ENCODE measurements around the gene CILP.
"Not testable (repeated sequence)": the region's sequence is repeated elsewhere in the genome, so short reads cannot be mapped to it uniquely, and the experiment has no call there.

The CILP gene

DNA sequence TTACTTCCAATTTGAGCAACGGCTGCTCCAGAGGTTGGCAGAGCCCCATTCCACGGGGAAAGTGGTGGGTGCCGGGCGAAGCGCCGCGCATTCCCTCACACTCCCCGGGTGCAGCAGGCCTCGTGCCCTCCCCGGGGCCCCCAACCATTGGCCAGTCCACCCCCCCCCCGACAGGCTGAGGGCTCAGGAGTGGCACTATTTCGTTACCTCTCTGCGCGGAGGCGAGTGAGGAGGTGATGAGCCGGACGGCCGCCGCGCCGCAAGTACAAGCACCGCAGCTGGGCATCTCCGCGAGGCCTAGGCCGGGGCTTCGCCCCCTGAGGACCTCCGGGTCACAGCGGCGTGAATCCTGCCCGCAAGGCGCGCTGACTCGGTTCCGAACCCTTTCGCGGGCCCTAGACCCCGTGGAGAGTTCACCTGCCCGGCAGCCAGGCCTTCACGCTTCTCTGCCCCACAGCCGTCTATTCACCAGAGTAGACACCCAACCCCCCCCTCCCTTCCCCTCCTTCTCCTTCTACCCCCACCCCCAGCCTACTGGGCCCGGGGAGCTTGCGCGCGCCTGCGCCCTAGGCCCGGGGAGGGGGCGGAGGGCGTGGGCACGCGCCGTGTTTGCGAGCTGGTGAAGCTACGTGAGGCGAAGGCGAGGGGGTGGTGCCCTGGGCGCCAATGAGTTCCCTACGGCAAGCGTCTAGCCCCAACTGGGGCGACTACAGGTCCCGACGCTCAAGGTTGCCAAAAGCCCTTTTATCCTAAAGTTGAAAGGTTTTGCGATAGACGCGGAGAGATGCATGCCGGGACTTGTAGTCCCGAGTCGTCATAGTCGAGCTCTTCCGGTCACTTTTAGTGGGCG is 26.2 kb downstream of the CILP start, which contains the start of gene CLPX:
TSS of gene CLPX (minus strand) at position 475 of the 850 bp plus-strand sequence. CDS start at position 286, 189 bp downstream.
- TF ChIP-seq POU2F2 (IDR thresholded peaks at IDR 0.05; ENCODE audit: low read depth, low read length), result peak; percentile 67; the same call in 1 of the 2 replicates
- peak; percentile 11; the same call in 1 of the 2 replicates for TF ChIP-seq TAF1 (IDR thresholded peaks at IDR 0.05; ENCODE audit: low read depth, low read length)
- no peak for TF ChIP-seq PAX5 (IDR thresholded peaks at IDR 0.05; ENCODE audit: insufficient read depth, low read length, severe bottlenecking)
- peak; percentile 88 for TF ChIP-seq POLR2AphosphoS5 (IDR thresholded peaks at IDR 0.05; ENCODE audit: low read depth, low read length)
- 0 out of 2 replicates have a peak, but pooled peaks have one; percentile 4 for TF ChIP-seq SPI1 (IDR thresholded peaks at IDR 0.05; ENCODE audit: low read depth, low read length)
- peak; percentile 83 for TF ChIP-seq POLR2A (IDR thresholded peaks at IDR 0.05; ENCODE audit: low read depth, low read length)
- FAIRE-seq, result peak; percentile 95
- peak; percentile 83 for DNase-seq (ENCODE audit: insufficient read length, low spot score)

GRCh38 chr15:65184305-65184867 is 26.9 kb downstream of the CILP start:
- DNase-seq (ENCODE audit: insufficient read length, low spot score), result peak; percentile 46
- FAIRE-seq, result no peak
- TF ChIP-seq POLR2AphosphoS5 (IDR thresholded peaks at IDR 0.05; ENCODE audit: low read depth, low read length) (peak; percentile 39; the same call in 1 of the 2 replicates), POLR2A (IDR thresholded peaks at IDR 0.05; ENCODE audit: low read depth, low read length) (no peak)

DNA sequence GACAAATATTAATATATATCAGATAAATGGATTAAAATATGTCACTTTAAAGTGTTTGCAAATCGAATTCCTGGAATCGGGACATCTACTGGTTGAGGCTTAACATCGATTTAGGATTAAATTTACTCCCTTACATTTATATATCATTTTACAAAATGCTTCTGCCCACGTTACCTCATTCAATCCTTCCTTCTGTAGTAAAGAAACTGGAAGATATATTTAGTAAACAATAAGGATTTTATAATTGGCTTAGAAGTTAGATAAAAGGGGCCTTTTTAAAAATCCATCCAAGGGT is 27.5 kb downstream of the CILP start:
- FAIRE-seq (no peak), DNase-seq (ENCODE audit: insufficient read length, low spot score) (no peak)
- TF ChIP-seq TAF1 (IDR thresholded peaks at IDR 0.05; ENCODE audit: low read depth, low read length) (no peak), POU2F2 (IDR thresholded peaks at IDR 0.05; ENCODE audit: low read depth, low read length) (no peak), POLR2A (IDR thresholded peaks at IDR 0.05; ENCODE audit: low read depth, low read length) (no peak), POLR2AphosphoS5 (IDR thresholded peaks at IDR 0.05; ENCODE audit: low read depth, low read length) (no peak), PAX5 (IDR thresholded peaks at IDR 0.05; ENCODE audit: insufficient read depth, low read length, severe bottlenecking) (no peak), SPI1 (IDR thresholded peaks at IDR 0.05; ENCODE audit: low read depth, low read length) (no peak)

GRCh38 chr15:65182538-65182937 is 28.7 kb downstream of the CILP start:
- TF ChIP-seq TAF1 (IDR thresholded peaks at IDR 0.05; ENCODE audit: low read depth, low read length) (no peak), PAX5 (IDR thresholded peaks at IDR 0.05; ENCODE audit: insufficient read depth, low read length, severe bottlenecking) (no peak), POLR2AphosphoS5 (IDR thresholded peaks at IDR 0.05; ENCODE audit: low read depth, low read length) (no peak), SPI1 (IDR thresholded peaks at IDR 0.05; ENCODE audit: low read depth, low read length) (peak; percentile 78)
- FAIRE-seq (no peak), DNase-seq (ENCODE audit: insufficient read length, low spot score) (no peak)

DNA sequence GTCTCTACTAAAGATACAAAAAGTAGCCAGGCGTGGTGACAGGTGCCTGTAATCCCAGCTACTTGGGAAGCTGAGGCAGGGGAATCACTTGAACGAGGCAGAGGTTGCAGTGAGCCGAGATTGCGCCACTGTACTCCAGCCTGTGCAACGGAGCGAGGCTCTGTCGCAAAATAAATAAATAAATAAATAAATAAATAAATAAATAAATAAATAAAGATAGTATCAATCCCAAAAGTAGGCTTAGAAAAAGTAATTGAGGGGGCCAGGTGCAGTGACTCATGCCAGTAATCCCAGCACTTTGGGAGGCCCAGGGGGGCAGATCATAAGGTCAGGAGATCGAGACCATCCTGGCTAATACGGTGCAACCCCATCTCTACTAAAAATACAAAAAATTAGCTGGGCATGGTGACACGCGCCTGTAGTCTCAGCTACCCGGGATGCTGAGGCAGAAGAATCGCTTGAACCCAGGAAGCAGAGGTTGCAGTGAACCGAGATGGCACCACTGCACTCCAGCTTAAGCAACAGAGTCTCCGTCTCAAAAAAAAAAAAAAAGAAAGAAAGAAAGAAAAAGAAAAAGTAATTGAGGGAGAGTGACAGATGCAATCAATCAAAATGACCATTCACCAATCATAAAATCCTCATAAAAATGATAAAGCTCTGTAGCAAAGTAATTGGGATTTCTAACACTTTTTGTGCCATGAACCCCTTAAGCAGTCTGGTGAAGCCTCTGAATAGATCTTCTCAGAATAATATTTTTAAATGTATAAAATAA is 29.5 kb downstream of the CILP start:
- FAIRE-seq; DNase-seq (ENCODE audit: insufficient read length, low spot score): not testable (repeated sequence)

- TF ChIP-seq TAF1 (IDR thresholded peaks at IDR 0.05; ENCODE audit: low read depth, low read length) (no peak), POLR2AphosphoS5 (IDR thresholded peaks at IDR 0.05; ENCODE audit: low read depth, low read length) (no peak), POLR2A (IDR thresholded peaks at IDR 0.05; ENCODE audit: low read depth, low read length) (no peak), PAX5 (IDR thresholded peaks at IDR 0.05; ENCODE audit: insufficient read depth, low read length, severe bottlenecking) (no peak), POU2F2 (IDR thresholded peaks at IDR 0.05; ENCODE audit: low read depth, low read length) (no peak), SPI1 (IDR thresholded peaks at IDR 0.05; ENCODE audit: low read depth, low read length) (no peak)
- FAIRE-seq, result no peak
Measured at GRCh38 chr15:65180167-65180566, 31.1 kb downstream of the CILP start.

DNA sequence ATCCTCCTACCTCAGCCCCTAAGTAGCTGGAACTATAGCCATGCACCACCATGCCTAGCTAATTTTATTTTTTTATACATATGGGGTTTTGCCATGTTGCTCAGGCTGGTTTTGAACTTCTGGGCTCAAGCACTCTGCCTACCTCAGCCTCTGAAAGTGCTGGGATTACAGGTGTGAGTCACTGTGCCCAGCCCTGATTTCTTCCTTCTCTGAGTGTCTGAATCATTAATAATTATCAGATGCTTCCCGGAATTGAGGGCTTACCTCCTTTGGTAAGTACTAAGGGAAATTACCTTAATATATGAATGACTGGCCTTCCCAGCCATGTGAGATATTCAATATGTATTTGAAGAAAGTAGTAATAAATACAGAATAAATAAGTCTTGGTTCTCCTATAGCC is 33.4 kb downstream of the CILP start:
- no peak for TF ChIP-seq POU2F2 (IDR thresholded peaks at IDR 0.05; ENCODE audit: low read depth, low read length)
- TF ChIP-seq PAX5 (IDR thresholded peaks at IDR 0.05; ENCODE audit: insufficient read depth, low read length, severe bottlenecking), result no peak
- TF ChIP-seq SPI1 (IDR thresholded peaks at IDR 0.05; ENCODE audit: low read depth, low read length), result no peak
- TF ChIP-seq TAF1 (IDR thresholded peaks at IDR 0.05; ENCODE audit: low read depth, low read length), result no peak
- TF ChIP-seq POLR2A (IDR thresholded peaks at IDR 0.05; ENCODE audit: low read depth, low read length), result no peak
- TF ChIP-seq POLR2AphosphoS5 (IDR thresholded peaks at IDR 0.05; ENCODE audit: low read depth, low read length), result no peak
- DNase-seq (ENCODE audit: insufficient read length, low spot score) (no peak), FAIRE-seq (no peak)

More at GRCh38 chr15:65180167-65180566, 31.1 kb downstream of the CILP start:
- no peak for DNase-seq (ENCODE audit: insufficient read length, low spot score)

- FAIRE-seq (no peak), DNase-seq (ENCODE audit: insufficient read length, low spot score) (no peak)
- TF ChIP-seq POLR2A (IDR thresholded peaks at IDR 0.05; ENCODE audit: low read depth, low read length), result no peak
- no peak for TF ChIP-seq SPI1 (IDR thresholded peaks at IDR 0.05; ENCODE audit: low read depth, low read length)
- TF ChIP-seq TAF1 (IDR thresholded peaks at IDR 0.05; ENCODE audit: low read depth, low read length), result no peak
- TF ChIP-seq POLR2AphosphoS5 (IDR thresholded peaks at IDR 0.05; ENCODE audit: low read depth, low read length), result no peak
- TF ChIP-seq POU2F2 (IDR thresholded peaks at IDR 0.05; ENCODE audit: low read depth, low read length), result no peak
- no peak for TF ChIP-seq PAX5 (IDR thresholded peaks at IDR 0.05; ENCODE audit: insufficient read depth, low read length, severe bottlenecking)
Measured at GRCh38 chr15:65176056-65176455, 35.2 kb downstream of the CILP start.

GRCh38 chr15:65175511-65175910 is 35.8 kb downstream of the CILP start:
- DNase-seq (ENCODE audit: insufficient read length, low spot score), result no peak
- FAIRE-seq, result no peak
- TF ChIP-seq PAX5 (IDR thresholded peaks at IDR 0.05; ENCODE audit: insufficient read depth, low read length, severe bottlenecking), result no peak
- no peak for TF ChIP-seq SPI1 (IDR thresholded peaks at IDR 0.05; ENCODE audit: low read depth, low read length)
- TF ChIP-seq TAF1 (IDR thresholded peaks at IDR 0.05; ENCODE audit: low read depth, low read length), result no peak
- no peak for TF ChIP-seq POLR2AphosphoS5 (IDR thresholded peaks at IDR 0.05; ENCODE audit: low read depth, low read length)
- no peak for TF ChIP-seq POU2F2 (IDR thresholded peaks at IDR 0.05; ENCODE audit: low read depth, low read length)
- TF ChIP-seq POLR2A (IDR thresholded peaks at IDR 0.05; ENCODE audit: low read depth, low read length), result no peak
